ENCODE results near the gene PRDM13. TPM values are rescaled to one million over a fixed set of nuclear protein-coding genes. Genes with fewer than 3 reads are reported as not detected.

PRDM13 gene
- total and polyA plus RNA-seq, 10 of the 15 experiments (the other 5 are each of a cell fraction or from before 2014, with no cell fraction given) = 0.02 to 0.15 (median 0.03) TPM; not detected in 6

DNA sequence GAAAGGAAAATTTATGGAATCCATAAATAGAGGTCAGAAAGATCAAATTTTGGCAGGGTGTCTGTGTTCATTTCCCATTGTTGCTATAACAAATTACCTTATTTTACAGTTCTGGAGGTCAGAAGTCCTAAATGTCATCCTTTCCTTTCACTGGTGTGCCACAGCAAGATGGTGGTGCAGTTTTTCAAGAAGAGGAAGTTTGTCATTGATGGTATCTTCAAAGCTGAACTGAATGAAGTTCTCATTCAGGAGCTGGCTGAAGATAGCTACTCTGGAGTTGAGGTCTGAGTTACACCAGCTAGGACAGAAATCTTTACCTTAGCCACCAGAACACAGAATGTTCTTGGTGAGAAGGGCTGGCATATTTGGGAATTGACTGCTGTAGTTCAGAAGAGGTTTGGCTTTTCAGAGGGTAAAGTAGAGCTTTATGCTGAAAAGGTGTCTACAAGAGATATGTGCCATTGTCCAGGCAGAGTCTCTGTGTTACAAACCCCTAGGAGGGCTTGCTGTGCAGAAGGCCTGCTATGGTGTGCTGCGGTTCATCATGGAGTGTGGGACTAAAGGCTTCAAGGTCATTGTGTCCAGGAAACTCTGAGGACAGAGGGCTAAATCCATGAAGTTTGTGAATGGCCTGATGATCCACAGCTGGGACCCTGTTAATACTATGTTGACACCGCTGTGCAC, 30.9 kb upstream of the PRDM13 start:
- intact Hi-C loops (cut with micrococcal nuclease; ENCODE audit: unreplicated experiment) (no loop called here), in situ Hi-C loops (cut with MboI) (no loop called here)
- CTCF ChIA-PET = interaction anchor here (0.8 to 1.2 kb wide), 3 partner anchors 10 to 30 kb away, joined by 3 read pairs; no protein-coding TSS in a partner anchor
- WGBS (ENCODE audit: insufficient coverage, insufficient replicate concordance, low lambda C conversion rate, missing lambda C conversion rate) = 41% methylated on average over 2 of the region's 2 CpGs
- Histone ChIP-seq H4K20me1 (ENCODE audit: control insufficient read depth, insufficient read depth) (no peaks in the 10 kb centered on the region), H3K4me3 (no peak overlapping the region), H3K27me3 (replicated peaks in 1 of 2; ENCODE audit: control insufficient read depth in 2 of 2, insufficient read depth in 2 of 2, low read length in 1 of 2) (no peaks in the 10 kb centered on the region; a peak in 1 of 4 replicates), H3K79me2 (ENCODE audit: control insufficient read depth, insufficient read depth, low read length) (no peaks in the 10 kb centered on the region), H3K9me3 (replicated peaks; ENCODE audit: control insufficient read depth, insufficient read depth, low read length) (no peaks in the 10 kb centered on the region), H3K4me2 (ENCODE audit: control insufficient read depth, insufficient read depth) (no peak overlapping the region), H3K9ac (ENCODE audit: control insufficient read depth, insufficient read depth, low read length) (no peak overlapping the region), H3K27ac (ENCODE audit: control insufficient read depth, insufficient read depth) (no peak overlapping the region), H3K4me1 (ENCODE audit: control insufficient read depth, insufficient read depth, low read length) (no peaks in the 10 kb centered on the region), H3K36me3 (ENCODE audit: control insufficient read depth in 2 of 2, insufficient read depth in 2 of 2, low read length in 1 of 2) (no peaks in the 10 kb centered on the region), H2AFZ (ENCODE audit: control insufficient read depth, low read depth, low read length) (no peak overlapping the region)
- BruUV-seq (replicated peaks) = no TSS peak
- ATAC-seq = no peak
- DNase-seq (ENCODE audit: low read depth, low spot score) = no peak
- no peak for FAIRE-seq
- POLR2A ChIA-PET = no interaction called here
- SMC1A ChIA-PET (ENCODE audit: uncharacterized antibody, unreplicated experiment) = interaction anchor here (1.3 to 1.6 kb wide), 2 partner anchors 10 to 170 kb away, joined by 3 to 6 read pairs; no protein-coding TSS in a partner anchor
- RAD21 ChIA-PET (ENCODE audit: unreplicated experiment) = no interaction called here
- TF ChIP-seq POU2F2 (IDR thresholded peaks at IDR 0.05; ENCODE audit: borderline replicate concordance, low read depth, low read length) = no peak
- no peak for TF ChIP-seq JUND (IDR thresholded peaks at IDR 0.05; ENCODE audit: low read depth, low read length)
- TF ChIP-seq ZZZ3 (IDR thresholded peaks at IDR 0.05; ENCODE audit: control insufficient read depth, insufficient read length, low read depth) = no peak
- no peak for TF ChIP-seq MTA3 (IDR thresholded peaks at IDR 0.05; ENCODE audit: borderline replicate concordance, low read length)
- TF ChIP-seq, protein P1, sequence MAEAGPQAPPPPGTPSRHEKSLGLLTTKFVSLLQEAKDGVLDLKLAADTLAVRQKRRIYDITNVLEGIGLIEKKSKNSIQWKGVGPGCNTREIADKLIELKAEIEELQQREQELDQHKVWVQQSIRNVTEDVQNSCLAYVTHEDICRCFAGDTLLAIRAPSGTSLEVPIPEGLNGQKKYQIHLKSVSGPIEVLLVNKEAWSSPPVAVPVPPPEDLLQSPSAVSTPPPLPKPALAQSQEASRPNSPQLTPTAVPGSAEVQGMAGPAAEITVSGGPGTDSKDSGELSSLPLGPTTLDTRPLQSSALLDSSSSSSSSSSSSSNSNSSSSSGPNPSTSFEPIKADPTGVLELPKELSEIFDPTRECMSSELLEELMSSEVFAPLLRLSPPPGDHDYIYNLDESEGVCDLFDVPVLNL (IDR thresholded peaks at IDR 0.05; ENCODE audit: low read depth, low read length) = no peak
- no peak for TF ChIP-seq MXI1 (IDR thresholded peaks at IDR 0.05; ENCODE audit: low read depth, low read length)
- TF ChIP-seq NFYA (IDR thresholded peaks at IDR 0.05; ENCODE audit: borderline replicate concordance, low read depth, low read length) = no peak
- TF ChIP-seq, protein P2, sequence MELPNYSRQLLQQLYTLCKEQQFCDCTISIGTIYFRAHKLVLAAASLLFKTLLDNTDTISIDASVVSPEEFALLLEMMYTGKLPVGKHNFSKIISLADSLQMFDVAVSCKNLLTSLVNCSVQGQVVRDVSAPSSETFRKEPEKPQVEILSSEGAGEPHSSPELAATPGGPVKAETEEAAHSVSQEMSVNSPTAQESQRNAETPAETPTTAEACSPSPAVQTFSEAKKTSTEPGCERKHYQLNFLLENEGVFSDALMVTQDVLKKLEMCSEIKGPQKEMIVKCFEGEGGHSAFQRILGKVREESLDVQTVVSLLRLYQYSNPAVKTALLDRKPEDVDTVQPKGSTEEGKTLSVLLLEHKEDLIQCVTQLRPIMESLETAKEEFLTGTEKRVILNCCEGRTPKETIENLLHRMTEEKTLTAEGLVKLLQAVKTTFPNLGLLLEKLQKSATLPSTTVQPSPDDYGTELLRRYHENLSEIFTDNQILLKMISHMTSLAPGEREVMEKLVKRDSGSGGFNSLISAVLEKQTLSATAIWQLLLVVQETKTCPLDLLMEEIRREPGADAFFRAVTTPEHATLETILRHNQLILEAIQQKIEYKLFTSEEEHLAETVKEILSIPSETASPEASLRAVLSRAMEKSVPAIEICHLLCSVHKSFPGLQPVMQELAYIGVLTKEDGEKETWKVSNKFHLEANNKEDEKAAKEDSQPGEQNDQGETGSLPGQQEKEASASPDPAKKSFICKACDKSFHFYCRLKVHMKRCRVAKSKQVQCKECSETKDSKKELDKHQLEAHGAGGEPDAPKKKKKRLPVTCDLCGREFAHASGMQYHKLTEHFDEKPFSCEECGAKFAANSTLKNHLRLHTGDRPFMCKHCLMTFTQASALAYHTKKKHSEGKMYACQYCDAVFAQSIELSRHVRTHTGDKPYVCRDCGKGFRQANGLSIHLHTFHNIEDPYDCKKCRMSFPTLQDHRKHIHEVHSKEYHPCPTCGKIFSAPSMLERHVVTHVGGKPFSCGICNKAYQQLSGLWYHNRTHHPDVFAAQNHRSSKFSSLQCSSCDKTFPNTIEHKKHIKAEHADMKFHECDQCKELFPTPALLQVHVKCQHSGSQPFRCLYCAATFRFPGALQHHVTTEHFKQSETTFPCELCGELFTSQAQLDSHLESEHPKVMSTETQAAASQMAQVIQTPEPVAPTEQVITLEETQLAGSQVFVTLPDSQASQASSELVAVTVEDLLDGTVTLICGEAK (IDR thresholded peaks at IDR 0.05; ENCODE audit: borderline replicate concordance) = no peak
- TF ChIP-seq E2F8 (IDR thresholded peaks at IDR 0.05; ENCODE audit: low read depth, partially characterized antibody) = no peak
- TF ChIP-seq MLLT1 (IDR thresholded peaks at IDR 0.05) = no peak
- TF ChIP-seq NRF1 (conservative IDR thresholded peaks at IDR 0.05; ENCODE audit: low read depth, low read length) = no peak
- TF ChIP-seq ZNF274 (IDR thresholded peaks at IDR 0.05; ENCODE audit: insufficient read depth, insufficient read length) = no peak
- TF ChIP-seq FOXM1 (IDR thresholded peaks at IDR 0.05; ENCODE audit: low read depth, low read length) = no peak

Measured in GM12878 (cell line).